Measurements from ENCODE around the gene UBE4B. TPM values are rescaled to one million over a fixed set of nuclear protein-coding genes. Genes with fewer than 3 reads are reported as not detected.

The UBE4B gene
- total and polyA plus RNA-seq, 3 donors from 2014 or later, result 26.1 to 63.3 (median 62.0) TPM

GRCh38 chr1:10054465-10054864 lies 21.7 kb downstream of the UBE4B start:
- no peaks in the 10 kb centered on the region for H3K27me3 ChIP-seq
- intact Hi-C loops (cut with DNase I; ENCODE audit: low total_unique reads), result no loop called here
- no peaks in the 10 kb centered on the region for H3K9me3 ChIP-seq
- H3K27ac ChIP-seq, result no peak overlapping the region
- H3K4me1 ChIP-seq, result peaks cover 12% of the 10 kb centered on the region
- DNase-seq, result no peak
- WGBS, 2 donors, result 61 to 71% methylated on average over 2 of the region's 2 CpGs
- TF ChIP-seq, protein P1, sequence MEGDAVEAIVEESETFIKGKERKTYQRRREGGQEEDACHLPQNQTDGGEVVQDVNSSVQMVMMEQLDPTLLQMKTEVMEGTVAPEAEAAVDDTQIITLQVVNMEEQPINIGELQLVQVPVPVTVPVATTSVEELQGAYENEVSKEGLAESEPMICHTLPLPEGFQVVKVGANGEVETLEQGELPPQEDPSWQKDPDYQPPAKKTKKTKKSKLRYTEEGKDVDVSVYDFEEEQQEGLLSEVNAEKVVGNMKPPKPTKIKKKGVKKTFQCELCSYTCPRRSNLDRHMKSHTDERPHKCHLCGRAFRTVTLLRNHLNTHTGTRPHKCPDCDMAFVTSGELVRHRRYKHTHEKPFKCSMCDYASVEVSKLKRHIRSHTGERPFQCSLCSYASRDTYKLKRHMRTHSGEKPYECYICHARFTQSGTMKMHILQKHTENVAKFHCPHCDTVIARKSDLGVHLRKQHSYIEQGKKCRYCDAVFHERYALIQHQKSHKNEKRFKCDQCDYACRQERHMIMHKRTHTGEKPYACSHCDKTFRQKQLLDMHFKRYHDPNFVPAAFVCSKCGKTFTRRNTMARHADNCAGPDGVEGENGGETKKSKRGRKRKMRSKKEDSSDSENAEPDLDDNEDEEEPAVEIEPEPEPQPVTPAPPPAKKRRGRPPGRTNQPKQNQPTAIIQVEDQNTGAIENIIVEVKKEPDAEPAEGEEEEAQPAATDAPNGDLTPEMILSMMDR (IDR thresholded peaks at IDR 0.05), result no peak
- TF ChIP-seq POLR2A (IDR thresholded peaks at IDR 0.05), result no peak
- H3K4me3 ChIP-seq, result no peak overlapping the region
- no peaks in the 10 kb centered on the region for H3K36me3 ChIP-seq (ENCODE audit: low read depth, missing control alignments)

DNA sequence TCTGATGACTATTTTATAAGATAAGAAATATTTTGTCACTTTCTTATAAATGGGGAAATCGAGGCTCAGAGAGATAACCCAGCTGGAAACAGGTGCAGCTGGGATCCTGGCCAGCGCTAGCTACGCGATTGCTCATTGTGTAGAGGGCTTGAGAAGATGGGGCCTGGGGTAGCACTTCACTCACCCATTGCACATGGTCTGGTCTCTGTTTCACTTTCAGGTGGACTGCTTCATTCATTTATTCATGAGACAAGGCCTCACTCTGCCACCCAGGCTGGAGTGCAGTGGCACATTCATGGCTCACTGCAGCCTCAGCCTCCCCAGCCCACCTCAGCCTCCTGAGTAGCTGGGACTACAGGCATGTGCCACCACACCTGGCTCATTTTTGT lies 23.8 kb downstream of the UBE4B start:
- no peak for DNase-seq
- Histone ChIP-seq H3K36me3 (ENCODE audit: low read depth, missing control alignments) (no peaks in the 10 kb centered on the region), H3K9me3 (no peaks in the 10 kb centered on the region), H3K4me1 (peaks cover 8% of the 10 kb centered on the region), H3K27me3 (no peaks in the 10 kb centered on the region), H3K27ac (no peak overlapping the region), H3K4me3 (no peak overlapping the region)
- intact Hi-C loops (cut with DNase I; ENCODE audit: low total_unique reads), result no loop called here
- no peak for TF ChIP-seq POLR2A (IDR thresholded peaks at IDR 0.05)
- TF ChIP-seq, protein P1 (IDR thresholded peaks at IDR 0.05), result no peak
- WGBS, 2 donors, result 86 to 87% methylated on average over 4 of the region's 4 CpGs

DNA sequence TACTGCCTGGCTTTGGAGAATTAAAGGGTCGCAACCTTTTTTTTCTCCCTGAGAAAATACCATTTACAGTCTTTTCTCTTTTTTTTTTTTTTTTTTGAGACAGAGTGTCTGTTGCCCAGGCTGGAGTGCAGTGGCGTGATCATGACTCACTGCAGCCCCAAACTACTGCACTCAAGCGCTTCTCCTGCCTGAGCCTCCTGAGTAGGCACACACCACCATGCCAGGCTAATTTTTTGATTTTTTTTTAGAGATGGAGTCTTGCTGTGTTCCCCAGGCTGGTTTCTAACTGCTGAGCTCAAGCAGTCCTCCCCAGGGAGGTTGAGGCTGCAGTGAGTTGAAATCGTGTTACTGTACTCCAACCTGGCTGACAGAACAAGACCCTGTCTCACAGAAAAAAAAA lies 24.6 kb downstream of the UBE4B start:
- Histone ChIP-seq H3K9me3 (no peaks in the 10 kb centered on the region), H3K4me1 (peaks cover 8% of the 10 kb centered on the region), H3K27ac (no peak overlapping the region), H3K36me3 (ENCODE audit: low read depth, missing control alignments) (no peaks in the 10 kb centered on the region), H3K4me3 (no peak overlapping the region), H3K27me3 (no peaks in the 10 kb centered on the region)
- intact Hi-C loops (cut with DNase I; ENCODE audit: low total_unique reads), result no loop called here
- DNase-seq, result no peak
- WGBS, 2 donors, result 49 to 57% methylated on average over 4 of the region's 4 CpGs
- no peak for TF ChIP-seq POLR2A (IDR thresholded peaks at IDR 0.05)
- TF ChIP-seq, protein P1 (IDR thresholded peaks at IDR 0.05), result no peak

- H3K4me3 ChIP-seq, result no peak overlapping the region
- H3K36me3 ChIP-seq (ENCODE audit: low read depth, missing control alignments), result no peaks in the 10 kb centered on the region
- WGBS, 2 donors, result 70 to 79% methylated on average over 5 of the region's 5 CpGs
- TF ChIP-seq, protein P1 (IDR thresholded peaks at IDR 0.05), result no peak
- no peak for TF ChIP-seq POLR2A (IDR thresholded peaks at IDR 0.05)
- no peaks in the 10 kb centered on the region for H3K9me3 ChIP-seq
- no peak for DNase-seq
- H3K27me3 ChIP-seq, result no peaks in the 10 kb centered on the region
- H3K4me1 ChIP-seq, result peaks cover 8% of the 10 kb centered on the region
- H3K27ac ChIP-seq, result no peak overlapping the region
- intact Hi-C loops (cut with DNase I; ENCODE audit: low total_unique reads), result no loop called here
Observed at GRCh38 chr1:10057796-10058195, 25.0 kb downstream of the UBE4B start.

GRCh38 chr1:10059342-10059718 lies 26.6 kb downstream of the UBE4B start:
- Histone ChIP-seq H3K27ac (no peak overlapping the region), H3K4me1 (peaks cover 8% of the 10 kb centered on the region), H3K27me3 (no peaks in the 10 kb centered on the region), H3K9me3 (no peaks in the 10 kb centered on the region), H3K4me3 (no peak overlapping the region), H3K36me3 (ENCODE audit: low read depth, missing control alignments) (no peaks in the 10 kb centered on the region)
- intact Hi-C loops (cut with DNase I; ENCODE audit: low total_unique reads), result no loop called here
- DNase-seq, result no peak
- WGBS, 2 donors, result 85% methylated on average over 8 of the region's 8 CpGs
- TF ChIP-seq, protein P1 (IDR thresholded peaks at IDR 0.05), result no peak
- no peak for TF ChIP-seq POLR2A (IDR thresholded peaks at IDR 0.05)

Measured in testis (tissue), 3 donors.